SH-SY5Y (cell line): Measurements from ENCODE around the gene CCDC97.

Source experiments
- GATA2 ChIP-seq: IDR thresholded peaks from 2 replicates; pipeline ENCODE4 v1.6.1; 2011; ENCODE audit warnings: mild to moderate bottlenecking, low read depth, low read length
- GATA3 ChIP-seq: IDR thresholded peaks from 2 replicates; pipeline ENCODE4 v1.6.1; 2011; ENCODE audit warnings: low read depth, mild to moderate bottlenecking, low read length, moderate library complexity

- TF ChIP-seq GATA2 = no peak
- no peak for TF ChIP-seq GATA3
These were observed 54.0 kb downstream of the CCDC97 start, which contains the start of gene B9D2 for GRCh38 chr19:41363753-41364523.
